Measurements from ENCODE around the gene NIM1K.
"Not testable (repeated sequence)": the region's sequence is repeated elsewhere in the genome, so short reads cannot be mapped to it uniquely, and the experiment has no call there.

NIM1K gene

GRCh38 chr5:43190755-43191603, 1.0 kb upstream of the NIM1K start:
- peak; percentile 35 for DNase-seq (ENCODE audit: low spot score)

GRCh38 chr5:43192558-43193180, 644 bp downstream of the NIM1K start:
- no peak for DNase-seq (ENCODE audit: low spot score)

DNA sequence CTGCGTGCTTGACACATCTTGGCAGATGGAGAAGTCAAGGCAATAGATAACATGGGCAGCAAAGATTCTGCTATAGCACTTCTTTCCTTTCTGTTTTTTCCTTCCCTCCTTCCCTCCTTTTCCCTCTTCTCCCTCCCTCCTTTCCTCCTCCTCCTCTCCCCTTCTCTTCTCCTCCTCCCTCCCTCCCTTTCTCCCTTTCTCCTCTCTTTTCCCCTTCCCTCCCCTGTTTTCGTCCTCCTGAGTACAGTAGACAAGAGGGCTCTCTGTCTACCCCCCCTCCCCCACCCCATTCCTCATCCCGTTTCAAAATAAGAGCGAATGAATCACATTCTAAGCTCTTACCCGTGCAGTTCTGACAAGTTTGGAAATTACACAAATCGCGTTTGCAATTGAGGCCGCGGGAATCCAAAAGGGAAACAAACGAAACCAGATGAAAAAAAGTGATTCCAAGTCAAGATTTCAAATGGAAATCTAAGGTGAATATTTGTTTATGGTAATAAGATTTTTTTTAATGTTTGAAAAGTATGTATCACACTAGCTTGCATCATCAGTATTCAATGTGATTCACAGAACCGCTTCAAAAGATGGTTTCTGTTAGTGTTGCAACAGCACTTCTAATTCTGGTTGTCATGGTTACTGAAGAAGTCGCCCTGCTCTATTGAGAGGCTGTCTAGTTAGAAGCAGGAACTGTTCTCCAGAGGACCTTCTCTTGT, 1.3 kb downstream of the NIM1K start:
- DNase-seq (ENCODE audit: low spot score): peak; percentile 73

GRCh38 chr5:43193894-43194265, 1.9 kb downstream of the NIM1K start:
- peak; percentile 84 for DNase-seq (ENCODE audit: low spot score)

GRCh38 chr5:43195670-43196265, 3.7 kb downstream of the NIM1K start:
- DNase-seq (ENCODE audit: low spot score): peak; percentile 17

- no peak for DNase-seq (ENCODE audit: low spot score)
Measured at GRCh38 chr5:43197535-43197934, 5.5 kb downstream of the NIM1K start.

DNA sequence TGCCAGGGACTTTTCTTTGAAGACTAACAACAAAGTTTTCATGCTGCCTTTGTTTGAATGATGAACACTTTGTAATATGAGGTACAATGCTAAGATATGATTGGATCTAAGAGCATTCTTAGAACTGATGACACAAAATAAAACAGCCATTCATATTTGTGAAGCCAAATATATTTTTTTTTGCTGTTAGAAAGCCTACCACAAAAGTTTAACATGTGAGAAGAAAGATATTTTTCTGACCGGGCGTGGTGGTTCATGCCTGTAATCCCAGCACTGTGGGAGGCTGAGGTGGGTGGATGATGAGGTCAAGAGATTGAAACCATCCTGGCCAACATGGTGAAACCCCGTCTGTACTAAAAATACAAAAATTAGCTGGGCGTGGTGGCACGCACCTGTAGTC, 9.4 kb downstream of the NIM1K start:
- not testable (repeated sequence) for DNase-seq (ENCODE audit: low spot score)

DNA sequence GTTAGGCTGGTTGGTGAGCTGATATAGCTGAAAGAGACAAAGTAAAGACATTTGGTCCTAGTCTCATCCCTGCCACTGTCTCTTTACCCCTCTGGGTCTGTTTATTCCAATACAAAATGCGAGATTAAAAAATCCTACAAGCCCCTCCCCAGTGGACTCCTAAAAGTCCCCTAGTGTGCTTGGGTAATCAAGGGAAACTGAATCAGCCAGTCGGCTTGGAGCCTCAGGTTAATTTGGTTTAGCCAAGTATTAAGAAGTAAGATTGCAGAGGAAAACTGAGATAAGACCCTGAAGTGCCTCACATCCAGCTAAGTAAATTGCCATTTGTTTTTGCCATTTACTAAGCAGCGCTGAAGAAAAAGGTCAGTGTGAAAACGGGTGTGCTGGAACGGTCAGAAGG, 10.4 kb downstream of the NIM1K start:
- DNase-seq (ENCODE audit: low spot score): no peak

DNA sequence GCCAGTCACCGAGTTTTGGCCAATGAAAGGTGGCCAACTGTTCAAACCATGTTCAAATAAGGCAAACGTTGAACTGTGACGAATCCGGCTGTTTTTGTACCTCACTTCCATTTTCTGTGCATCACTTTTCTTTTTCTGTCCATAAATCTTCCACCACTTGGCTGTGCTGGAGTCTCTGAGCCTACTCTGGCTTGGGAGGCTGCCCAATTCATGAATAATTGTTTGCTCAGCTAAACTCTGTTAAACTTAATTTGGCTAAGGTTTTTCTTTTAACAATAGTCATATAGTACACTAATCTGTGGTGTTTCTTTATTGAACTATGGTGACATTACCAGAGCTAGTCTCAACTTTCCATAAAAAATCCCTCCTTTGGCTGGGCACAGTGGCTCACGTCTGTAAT, 11.3 kb downstream of the NIM1K start:
- no peak for DNase-seq (ENCODE audit: low spot score)

DNA sequence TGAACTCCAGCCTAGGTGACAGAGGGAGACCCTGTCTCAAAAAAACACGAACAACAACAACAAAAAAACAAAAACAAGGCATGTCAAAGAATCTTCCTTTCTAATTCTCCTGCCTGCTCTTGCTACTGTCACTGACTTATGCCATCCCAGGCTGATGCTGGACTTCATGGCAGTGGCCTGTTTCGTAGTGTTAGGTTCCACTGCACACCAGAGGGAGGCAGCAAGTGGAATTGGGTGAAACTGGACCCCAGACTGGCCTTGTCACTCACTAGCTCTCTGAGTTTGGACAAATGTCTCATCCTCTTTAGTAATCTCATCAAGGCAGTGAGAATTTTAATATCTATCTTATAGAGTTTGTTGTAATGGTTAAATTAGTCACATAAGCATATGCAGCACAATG, 12.9 kb downstream of the NIM1K start:
- no peak for DNase-seq (ENCODE audit: low spot score)

DNA sequence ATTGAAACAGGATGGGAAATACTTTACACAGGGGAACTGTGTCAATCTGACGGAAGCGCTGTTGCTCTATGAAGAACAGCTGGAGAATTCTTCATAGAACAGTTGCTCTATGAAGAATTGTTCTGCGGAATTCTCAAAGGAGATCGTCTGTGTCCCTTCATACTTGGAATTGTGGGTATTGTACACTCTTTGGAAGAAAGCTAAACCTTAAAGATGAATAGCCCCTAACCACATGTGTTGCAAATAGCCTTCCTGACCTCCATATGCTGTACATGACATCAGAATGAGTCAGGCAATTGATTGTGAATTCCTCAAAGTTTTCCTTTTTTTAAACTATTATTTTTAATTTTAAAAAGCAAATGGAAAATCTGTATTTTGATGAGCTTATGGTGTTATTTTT, 15.6 kb downstream of the NIM1K start:
- DNase-seq (ENCODE audit: low spot score): no peak

- DNase-seq (ENCODE audit: low spot score): no peak
Measured at GRCh38 chr5:43208658-43209057, 16.6 kb downstream of the NIM1K start.

GRCh38 chr5:43209060-43209459, 17.0 kb downstream of the NIM1K start:
- no peak for DNase-seq (ENCODE audit: low spot score)

DNA sequence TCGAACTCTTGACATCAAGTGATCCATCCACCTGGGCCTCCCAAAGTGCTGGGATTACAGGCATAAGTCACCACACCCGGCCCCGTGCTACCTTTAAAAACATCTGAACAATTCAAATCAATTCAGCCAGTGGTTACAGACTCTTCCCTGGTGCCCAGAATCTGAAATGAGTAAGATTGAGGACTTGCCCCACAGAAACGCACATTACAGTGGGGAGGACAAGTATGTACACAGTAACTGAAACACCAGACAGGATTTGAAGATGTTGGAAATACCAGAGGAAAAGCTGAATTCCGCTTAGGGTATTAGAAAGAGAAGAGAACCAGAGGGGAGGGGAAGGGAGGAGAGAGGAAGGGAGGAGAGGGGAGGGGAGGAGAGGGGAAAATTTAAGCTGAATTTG, 17.8 kb downstream of the NIM1K start:
- DNase-seq (ENCODE audit: low spot score): no peak

DNA sequence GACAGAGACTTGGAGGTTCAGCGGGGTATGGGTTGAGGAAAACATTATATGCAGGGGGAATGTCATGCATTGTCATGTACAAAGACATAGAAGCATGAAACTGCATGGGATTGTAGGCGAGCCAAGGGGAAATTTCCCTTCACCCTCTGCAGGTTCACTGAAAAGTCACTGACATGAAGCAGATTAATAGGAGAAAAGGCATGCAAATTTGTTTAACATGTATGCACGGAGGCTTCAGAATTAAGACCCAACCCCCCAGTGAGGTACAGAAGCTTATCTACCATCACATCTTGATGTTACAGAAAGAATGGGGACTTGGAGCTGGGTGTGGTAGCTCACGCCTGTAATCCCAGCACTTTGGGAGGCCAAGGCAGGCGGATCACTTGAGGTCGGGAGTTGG, 18.5 kb downstream of the NIM1K start:
- DNase-seq (ENCODE audit: low spot score): no peak

DNA sequence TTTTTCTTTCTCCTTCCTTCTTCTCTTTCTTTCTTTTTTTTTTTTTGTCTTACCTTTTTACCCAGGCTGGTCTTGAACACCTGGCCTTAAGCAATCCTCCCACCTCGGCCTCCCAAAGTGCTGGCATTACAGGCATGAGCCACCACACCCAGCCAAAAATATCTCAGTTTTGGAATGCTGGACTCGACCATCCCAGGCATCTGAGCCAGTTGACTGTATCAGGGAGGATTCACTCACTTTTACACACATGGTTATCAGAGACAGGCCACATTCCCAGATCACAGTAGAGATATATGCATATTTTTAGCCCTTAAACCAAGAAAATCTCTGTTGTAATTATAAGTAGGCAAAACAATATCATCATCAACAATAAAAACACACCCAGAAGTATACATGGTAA, 21.9 kb downstream of the NIM1K start:
- no peak for DNase-seq (ENCODE audit: low spot score)

- DNase-seq (ENCODE audit: low spot score): no peak
Measured at GRCh38 chr5:43215073-43215631, 23.1 kb downstream of the NIM1K start.

DNA sequence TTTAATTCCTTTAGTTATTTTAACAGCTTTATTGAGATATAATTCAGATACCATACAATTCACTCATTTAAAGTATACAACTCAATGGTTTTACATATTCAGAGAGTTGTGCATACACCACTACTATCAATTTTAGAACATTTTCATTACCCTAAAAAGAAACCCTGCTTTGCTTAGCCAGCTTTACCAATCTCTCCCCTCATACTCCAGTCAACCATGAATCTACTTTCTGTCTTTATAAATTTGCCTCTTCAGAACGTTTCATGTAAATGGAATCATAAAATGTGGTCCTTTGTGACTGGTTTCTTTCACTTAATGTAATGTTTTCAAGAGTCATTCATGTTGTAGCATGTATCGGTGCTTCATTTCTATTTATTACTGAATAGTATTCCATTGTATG, 24.9 kb downstream of the NIM1K start:
- DNase-seq (ENCODE audit: low spot score): no peak

DNA sequence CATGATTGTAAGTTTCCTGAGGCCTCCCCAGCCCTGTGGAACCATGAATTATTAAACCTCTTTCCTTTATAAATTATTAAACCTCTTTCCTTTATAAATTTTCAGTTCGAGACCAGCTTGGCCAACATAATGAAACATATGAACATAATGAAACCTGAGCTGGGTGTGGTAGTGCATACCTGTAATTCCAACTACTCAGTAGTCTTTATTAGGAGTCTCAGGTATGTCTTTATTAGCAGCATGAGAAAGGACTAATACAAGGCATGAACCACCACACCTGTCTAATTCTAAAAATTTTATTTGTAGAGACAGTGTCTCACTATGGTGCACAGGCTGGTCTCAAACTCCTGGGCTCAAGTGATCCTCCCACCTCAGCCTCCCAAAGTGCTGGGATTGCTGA, 27.1 kb downstream of the NIM1K start:
- DNase-seq (ENCODE audit: low spot score): no peak

- DNase-seq (ENCODE audit: low spot score): no peak
Measured at GRCh38 chr5:43221502-43221901, 29.5 kb downstream of the NIM1K start.

DNA sequence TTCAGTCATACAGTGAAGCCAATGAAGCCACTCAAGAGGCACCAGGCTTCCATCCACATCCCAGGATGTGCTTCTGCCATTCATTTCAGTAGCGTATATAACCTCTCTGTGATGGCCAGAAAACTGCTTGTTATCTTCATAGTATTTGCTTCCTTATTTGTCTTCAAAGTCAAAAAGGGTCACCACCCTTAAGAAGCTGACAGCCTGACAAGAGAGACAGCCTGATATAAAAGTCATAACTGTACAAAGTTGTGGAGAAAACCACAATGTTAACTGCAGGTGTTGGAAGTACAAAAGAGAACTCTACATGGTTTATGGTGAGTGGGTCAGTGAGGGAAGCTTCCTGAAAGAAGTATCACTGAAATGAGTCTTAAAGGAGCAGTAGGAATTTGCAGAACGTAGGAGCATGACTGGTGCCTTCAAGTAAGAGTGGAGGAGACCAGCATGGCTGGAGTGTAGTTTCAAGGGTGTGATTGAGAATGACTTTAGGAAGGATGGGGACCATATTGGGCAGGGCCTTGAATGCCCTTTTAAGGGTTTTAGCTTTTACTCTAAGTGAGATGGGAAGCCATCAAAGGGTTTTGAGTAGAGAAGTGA, 33.7 kb downstream of the NIM1K start:
- no peak for DNase-seq (ENCODE audit: low spot score)

DNA sequence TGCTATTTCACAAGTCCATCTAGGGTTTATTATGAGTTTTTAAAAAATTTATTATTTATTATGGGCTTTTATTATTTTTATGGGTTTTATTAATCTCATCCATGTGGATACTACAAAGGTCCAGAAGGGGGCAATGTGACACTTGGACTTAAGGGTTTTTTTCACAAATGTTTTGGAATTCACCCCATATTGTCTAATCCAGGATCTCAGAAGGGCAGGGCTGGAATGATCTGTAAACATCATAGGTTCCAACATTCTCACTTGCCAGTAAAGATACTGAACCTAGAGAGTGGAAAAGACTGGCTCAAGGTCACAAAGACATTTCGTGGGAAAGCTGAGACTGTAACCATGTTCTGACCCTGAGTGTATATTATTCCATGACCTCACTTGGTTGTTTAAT, 35.6 kb downstream of the NIM1K start:
- peak; percentile 4 for DNase-seq (ENCODE audit: low spot score)
